H1 (cell line): ENCODE measurements around the gene CNKSR2. TPM values are rescaled to one million over a fixed set of nuclear protein-coding genes. Genes with fewer than 3 reads are reported as not detected.
A peak's percentile ranks its signal among the peaks of the same experiment; 100 is the strongest.

Experiments used
- CTCF ChIA-PET: fragments of 300-600 bp; sonication (Branson Sonifier 250); formaldehyde crosslinking; loops from one replicate; lab custom pipeline; 2021; ENCODE audit not compliant: partially characterized antibody; lab: Charles Lee
- POLR2A ChIA-PET: fragments of 300-600 bp; sonication (Branson Sonifier 250); formaldehyde crosslinking; loops from one replicate; lab custom pipeline; 2021; ENCODE audit warnings: inconsistent platforms; ENCODE audit not compliant: partially characterized antibody; lab: Charles Lee
- DNase-seq, 2 experiments: peaks; one replicate each; pipeline versions ENCODE4 v3.0.0 to v3.0.0-alpha.2; 2010 to 2022; ENCODE audit warnings: low spot score in 2 of 2, low read depth in 1 of 2, mixed read lengths in 1 of 2
- FAIRE-seq: peaks from 2 replicates; lab custom pipeline; 2011; peaks lifted over from hg19 to GRCh38; lab: Jason Lieb, UNC
- H2AFZ ChIP-seq: 2 replicates; pipeline ENCODE4 v1.8.1; 2012; ENCODE audit warnings: low read length, inconsistent platforms
- H2AK5ac ChIP-seq: 2 replicates; pipeline ENCODE4 v1.6.1; 2013; ENCODE audit warnings: low read depth, low read length
- H2BK120ac ChIP-seq: replicated peaks from 2 replicates; pipeline ENCODE3; 2013; ENCODE audit warnings: low read depth, low read length, inconsistent platforms
- H2BK12ac ChIP-seq: 2 replicates; pipeline ENCODE4 v1.6.1; 2013; ENCODE audit warnings: low read depth, low read length
- H2BK15ac ChIP-seq: 2 replicates; pipeline ENCODE4 v1.6.1; 2013; ENCODE audit warnings: low read length
- H2BK20ac ChIP-seq: 2 replicates; pipeline ENCODE4 v1.6.1; 2013; ENCODE audit warnings: low read length
- H2BK5ac ChIP-seq: 2 replicates; pipeline ENCODE4 v1.6.1; 2013; ENCODE audit warnings: low read depth, low read length
- H3K14ac ChIP-seq: 2 replicates; pipeline ENCODE4 v1.6.1; 2013; ENCODE audit warnings: inconsistent platforms; ENCODE audit not compliant: insufficient read length
- H3K18ac ChIP-seq: 2 replicates; pipeline ENCODE4 v1.6.1; 2013; ENCODE audit warnings: low read length; ENCODE audit errors: extremely low read depth
- H3K23ac ChIP-seq: 2 replicates; pipeline ENCODE4 v1.6.1; 2013; ENCODE audit warnings: inconsistent platforms; ENCODE audit not compliant: insufficient read length
- H3K23me2 ChIP-seq: 2 replicates; pipeline ENCODE4 v1.6.1; 2013; ENCODE audit warnings: low read depth, low read length
- H3K27ac ChIP-seq: 2 replicates; pipeline ENCODE4 v1.6.1; 2011; ENCODE audit warnings: low read depth, low read length, inconsistent platforms
- H3K27me3 ChIP-seq, 4 experiments: replicated peaks in 1 of 4; 1 replicate in 1 of 4; 2 replicates in 3 of 4; pipeline versions ENCODE4 v1.6.1 to v1.8.1; 2011 to 2013; ENCODE audit warnings: low read length in 3 of 4, mild to moderate bottlenecking in 3 of 4, inconsistent platforms in 2 of 4, mixed read lengths in 2 of 4, moderate library complexity in 1 of 4; ENCODE audit not compliant: control insufficient read depth in 3 of 4, insufficient read depth in 3 of 4; ENCODE audit errors: extremely low read depth in 1 of 4
- H3K36me3 ChIP-seq, 4 experiments: 2 replicates each; pipeline versions ENCODE4 v1.6.1 to v1.8.1; 2011 to 2013; ENCODE audit warnings: mild to moderate bottlenecking in 4 of 4, low read length in 3 of 4, moderate library complexity in 2 of 4, control low read depth in 1 of 4, inconsistent platforms in 1 of 4; ENCODE audit not compliant: insufficient read depth in 4 of 4, control insufficient read depth in 2 of 4
- H3K4ac ChIP-seq: replicated peaks from 2 replicates; pipeline ENCODE3; 2013; ENCODE audit warnings: low read length, low read depth, mixed read lengths, inconsistent platforms; ENCODE audit not compliant: insufficient read length
- H3K4me1 ChIP-seq, 4 experiments: replicated peaks in 1 of 4; 1 replicate in 1 of 4; 2 replicates in 3 of 4; pipeline versions ENCODE4 v1.6.1 to v1.8.1; 2011 to 2013; ENCODE audit warnings: low read length in 3 of 4, inconsistent platforms in 2 of 4, mixed read lengths in 1 of 4; ENCODE audit not compliant: insufficient read depth in 4 of 4, control insufficient read depth in 3 of 4
- H3K4me2 ChIP-seq, 2 experiments: 2 replicates each; pipeline versions ENCODE4 v1.6.1 to v1.8.1; 2011 to 2013; ENCODE audit warnings: low read depth in 2 of 2, low read length in 2 of 2, control low read depth in 1 of 2, inconsistent platforms in 1 of 2, mild to moderate bottlenecking in 1 of 2; ENCODE audit not compliant: insufficient read depth in 1 of 2
- H3K4me3 ChIP-seq, 4 experiments: fragments of 200-600, 300-600 bp in 1 of 4; sonication (generic), shearing (Covaris generic), sonication (Bioruptor Twin) in 1 of 4; 2 replicates each; pipeline versions ENCODE4 v1.5.1 to v1.8.1; 2011 to 2016; ENCODE audit warnings: low read length in 4 of 4, low read depth in 3 of 4, control low read depth in 2 of 4, inconsistent platforms in 2 of 4, mild to moderate bottlenecking in 2 of 4, mixed read lengths in 1 of 4, moderate library complexity in 1 of 4; ENCODE audit not compliant: insufficient read depth in 2 of 4; ENCODE audit errors: extremely low read depth in 1 of 4
- H3K56ac ChIP-seq: replicated peaks from 2 replicates; pipeline ENCODE3; 2013; ENCODE audit warnings: low read depth, mild to moderate bottlenecking, mixed read lengths, low read length, inconsistent platforms; ENCODE audit not compliant: insufficient read length
- H3K79me1 ChIP-seq: 2 replicates; pipeline ENCODE4 v1.6.1; 2013; ENCODE audit warnings: low read depth, low read length, control low read depth
- H3K79me2 ChIP-seq, 2 experiments: 2 replicates each; pipeline versions ENCODE4 v1.6.1 to v1.8.1; 2012 to 2013; ENCODE audit warnings: low read length in 2 of 2, mild to moderate bottlenecking in 2 of 2, inconsistent platforms in 1 of 2; ENCODE audit not compliant: insufficient read depth in 2 of 2, control insufficient read depth in 1 of 2
- H3K9ac ChIP-seq, 4 experiments: replicated peaks in 1 of 4; 1 replicate in 1 of 4; 2 replicates in 3 of 4; pipeline versions ENCODE4 v1.6.1 to v1.8.1; 2011 to 2013; ENCODE audit warnings: low read depth in 3 of 4, low read length in 3 of 4, control low read depth in 2 of 4, mild to moderate bottlenecking in 2 of 4, moderate library complexity in 2 of 4, inconsistent platforms in 1 of 4; ENCODE audit errors: extremely low read depth in 1 of 4
- H3K9me3 ChIP-seq, 2 experiments: 2 replicates each; pipeline versions ENCODE4 v1.6.1 to v1.8.1; 2012 to 2013; ENCODE audit warnings: mild to moderate bottlenecking in 2 of 2, moderate library complexity in 2 of 2, control low read depth in 1 of 2, inconsistent platforms in 1 of 2, low read depth in 1 of 2, low read length in 1 of 2, mixed read lengths in 1 of 2; ENCODE audit not compliant: insufficient read depth in 2 of 2
- H4K20me1 ChIP-seq, 2 experiments: replicated peaks in 1 of 2; 2 replicates each; pipeline versions ENCODE3 to v1.8.1; 2011 to 2013; ENCODE audit warnings: inconsistent platforms in 2 of 2, low read length in 2 of 2, mild to moderate bottlenecking in 1 of 2; ENCODE audit not compliant: insufficient read depth in 2 of 2, control insufficient read depth in 1 of 2
- H4K5ac ChIP-seq: 2 replicates; pipeline ENCODE4 v1.6.1; 2013; ENCODE audit warnings: low read length, low read depth, mixed read lengths, inconsistent platforms; ENCODE audit not compliant: insufficient read length
- H4K8ac ChIP-seq: 2 replicates; pipeline ENCODE4 v1.8.0; 2013; ENCODE audit warnings: mild to moderate bottlenecking, moderate library complexity, low read length, inconsistent platforms; ENCODE audit not compliant: insufficient read depth; ENCODE audit errors: extremely low read depth
- H4K91ac ChIP-seq: replicated peaks from 2 replicates; pipeline ENCODE3; 2013; ENCODE audit warnings: low read length, mixed read lengths, inconsistent platforms; ENCODE audit not compliant: insufficient read length
- BRCA1 ChIP-seq: IDR thresholded peaks from 2 replicates; pipeline ENCODE4 v1.6.1; 2012; ENCODE audit warnings: low read depth, low read length, improper control_type of control experiment
- NRF1 ChIP-seq: IDR thresholded peaks from 2 replicates; pipeline ENCODE4 v1.6.1; 2011; ENCODE audit warnings: mild to moderate bottlenecking, low read depth, low read length, improper control_type of control experiment
- POLR2AphosphoS5 ChIP-seq: IDR thresholded peaks from 2 replicates; pipeline ENCODE4 v1.6.1; 2011; ENCODE audit warnings: low read depth, low read length
- RAD21 ChIP-seq, 2 experiments: IDR thresholded peaks in 1 of 2; conservative IDR thresholded peaks in 1 of 2; 2 replicates each; pipeline ENCODE4 v1.6.1; 2011; ENCODE audit warnings: low read depth in 2 of 2, low read length in 2 of 2, improper control_type of control experiment in 1 of 2, inconsistent platforms in 1 of 2, mild to moderate bottlenecking in 1 of 2, moderate library complexity in 1 of 2
- RBBP5 ChIP-seq: IDR thresholded peaks from 2 replicates; pipeline ENCODE4 v1.7.1; 2012; ENCODE audit warnings: low read depth, mild to moderate bottlenecking, inconsistent platforms, low read length, moderate library complexity, borderline replicate concordance
- WGBS, 2 experiments: shearing (Covaris generic) in 1 of 2; methylation state at CpG; one replicate each; pipeline versions ENCODE4 v1.1.6 to v1.1.7; 2013 to 2015; ENCODE audit warnings: low lambda C conversion rate in 2 of 2, mixed read lengths in 2 of 2, inconsistent platforms in 1 of 2, low coverage in 1 of 2, missing lambda C conversion rate in 1 of 2; ENCODE audit not compliant: insufficient replicate concordance in 2 of 2, insufficient coverage in 1 of 2, insufficient read length in 1 of 2; ENCODE audit errors: extremely low coverage in 1 of 2, missing lambda C conversion rate in 1 of 2; 5-methylcytosine and 5-hydroxymethylcytosine counted together
- long read RNA-seq, 2 experiments: library from RNA in 1 of 2; library from capped mRNA in 1 of 2; stranded (forward); transcript quantifications; one replicate each; pipeline ENCODE4 v2.0.0, GENCODE V29; 2021; ENCODE audit warnings: inconsistent platforms in 1 of 2
- polyA minus RNA-seq, 3 experiments: library from RNA; depleted of rRNA, polyadenylated mRNA; stranded (reverse); fragments of >200 nt; gene quantifications; 1 replicate in 2 of 3; 2 replicates in 1 of 3; pipeline ENCODE4 v1.2.3, GENCODE V29; 2011
- polyA plus RNA-seq, 7 experiments: library from polyadenylated mRNA; depleted of rRNA in 3 of 7; stranded (reverse) in 5 of 7; unstranded in 2 of 7; fragments of >200 nt in 5 of 7; fragments of 200-250 nt in 2 of 7; gene quantifications; 1 replicate in 5 of 7; 2 replicates in 1 of 7; 4 replicates in 1 of 7; pipeline versions ENCODE4 v1.2.1 to v1.2.3, GENCODE V29; 2011 to 2013; ENCODE audit warnings: missing spikeins in 2 of 7, mixed read lengths in 2 of 7
- total RNA-seq: library from RNA; stranded (reverse); fragmentation: NEBNext Ultra II Directional; extraction: Animal tissue kit (Norgen Biotek cat#: 25700); gene quantifications from 2 replicates; pipeline ENCODE4 v1.2.1, GENCODE V29; 2021
- TF ChIP-seq, protein P1 (sequence below): IDR thresholded peaks from 2 replicates; pipeline ENCODE4 v1.6.1; 2012; ENCODE audit warnings: inconsistent platforms

CNKSR2 gene
- total RNA-seq (16.3 and 19.8 TPM in 2 replicates), polyA plus RNA-seq (2011; rRNA removed) (5.5 and 12.0 TPM in 2 replicates), polyA minus RNA-seq (2011; rRNA and poly(A)+ RNA removed) (33.7 and 42.3 TPM in 2 replicates)
- 8.2 TPM for polyA plus RNA-seq (2011; cell fraction: cytosol; rRNA removed)
- 18.1 TPM for polyA plus RNA-seq (2011; cell fraction: nucleus; rRNA removed)
- 7.4 to 13.0 TPM (median 9.6 TPM) in 4 replicates for polyA plus RNA-seq (2012, experiment 1 of 2)
- 0.59 TPM for polyA plus RNA-seq (2012, experiment 2 of 2)
- polyA plus RNA-seq (2013, experiment 1 of 2), result 5.9 TPM
- 5.8 TPM for polyA plus RNA-seq (2013, experiment 2 of 2)
- polyA minus RNA-seq (2011; cell fraction: cytosol; rRNA and poly(A)+ RNA removed), result 12.2 TPM
- 94.6 TPM for polyA minus RNA-seq (2011; cell fraction: nucleus; rRNA and poly(A)+ RNA removed)
- long read RNA-seq, experiment 1, partial matches to known transcripts, result 11 of 16 reads
- long read RNA-seq, experiment 1, other reads (novel, unspliced or antisense), result 5 of 16 reads
- long read RNA-seq, experiment 2, partial matches to known transcripts, result 6 of 6 reads
- long read RNA-seq, experiment 2, other reads (novel, unspliced or antisense), result 0 of 6 reads

DNA sequence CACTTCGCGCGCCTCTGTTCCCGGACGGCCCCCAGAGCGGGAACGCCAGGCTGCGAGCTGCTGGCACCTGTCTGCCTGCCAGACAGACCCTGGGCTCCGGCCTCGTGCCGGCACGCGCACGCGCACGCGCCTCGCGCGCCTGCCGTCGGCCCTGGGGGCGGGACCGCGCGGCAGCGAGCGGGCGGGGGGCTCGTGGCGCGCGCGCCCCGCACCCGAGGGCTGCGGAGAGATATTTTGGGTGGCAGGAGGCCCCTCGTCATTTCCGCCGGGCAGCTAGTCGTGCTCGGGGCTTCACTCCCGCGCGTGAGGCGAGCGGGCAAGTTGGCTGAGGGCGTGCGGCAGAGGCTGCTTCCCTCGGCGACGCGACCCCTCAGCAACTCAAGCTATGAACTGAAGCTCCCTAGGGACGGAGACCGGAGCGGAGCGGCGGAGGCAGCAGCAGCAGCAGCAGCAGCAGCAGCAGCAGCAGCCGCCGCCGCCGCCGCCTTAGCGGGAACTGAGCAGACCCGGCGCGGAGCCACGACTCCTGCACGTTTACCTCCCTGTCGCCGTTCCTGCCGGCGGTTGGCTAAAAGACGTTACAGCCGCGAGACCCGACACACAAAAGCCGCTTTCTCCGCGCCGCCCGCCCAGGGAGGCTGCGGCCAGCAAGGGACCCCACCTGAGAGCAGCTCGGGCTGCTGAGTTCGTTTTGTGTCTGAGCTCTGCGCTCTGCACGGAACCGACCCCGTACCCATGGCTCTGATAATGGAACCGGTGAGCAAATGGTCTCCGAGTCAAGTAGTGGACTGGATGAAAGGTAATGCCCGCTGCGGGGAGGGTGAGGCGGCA lies at the start of gene CNKSR2:
TSS of gene CNKSR2 (plus strand) at position 256 of the 831 bp plus-strand sequence. CDS start at position 736, 480 bp downstream.
- DNase-seq, result peak in 1 of 2 experiments; percentile 82
- TF ChIP-seq, protein P1, sequence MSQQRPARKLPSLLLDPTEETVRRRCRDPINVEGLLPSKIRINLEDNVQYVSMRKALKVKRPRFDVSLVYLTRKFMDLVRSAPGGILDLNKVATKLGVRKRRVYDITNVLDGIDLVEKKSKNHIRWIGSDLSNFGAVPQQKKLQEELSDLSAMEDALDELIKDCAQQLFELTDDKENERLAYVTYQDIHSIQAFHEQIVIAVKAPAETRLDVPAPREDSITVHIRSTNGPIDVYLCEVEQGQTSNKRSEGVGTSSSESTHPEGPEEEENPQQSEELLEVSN, result peak; percentile 98
- TF ChIP-seq RAD21 (IDR thresholded peaks at IDR 0.05 in 1 of 2, conservative IDR thresholded peaks at IDR 0.05 in 1 of 2; ENCODE audit: low read depth in 2 of 2, low read length in 2 of 2) (peak in 1 of 2 experiments; percentile 5; a peak in 1 of 4 replicates), NRF1 (peak; percentile 41), POLR2AphosphoS5 (0 out of 2 replicates have a peak, but pooled peaks have one; percentile 21), BRCA1 (no peak), RBBP5 (peak; percentile 66; the same call in 1 of the 2 replicates)

More for the DNA sequence above, at the start of gene CNKSR2:
- Histone ChIP-seq H3K4me2 (peak within 1 kb of the TSS; percentile 86 to 99), H3K27ac (no peak within 1 kb of the TSS), H3K56ac (peak within 1 kb of the TSS; percentile 30), H4K5ac (no peak within 1 kb of the TSS), H4K91ac (peak within 1 kb of the TSS; percentile 40), H4K20me1 (no peaks in the 10 kb centered on the region), H2AFZ (peak within 1 kb of the TSS; percentile 76; the same call in 1 of the 2 replicates), H2BK15ac (0 out of 2 replicates have a peak within 1 kb of the TSS, but pooled peaks have one; percentile 10), H3K27me3 (no peaks in the 10 kb centered on the region; a peak in 1 of 7 replicates), H3K36me3 (no peaks in the 10 kb centered on the region), H3K4ac (no peak within 1 kb of the TSS), H2BK5ac (no peak within 1 kb of the TSS), H2BK20ac (no peak within 1 kb of the TSS), H3K4me3 (peak within 1 kb of the TSS; percentile 56 to 90 (median 70)), H3K4me1 (peaks cover 0 to 7% (median 0%) of the 10 kb centered on the region in 4 experiments; a peak in 1 of 7 replicates), H3K9ac (peak within 1 kb of the TSS; percentile 45 to 67 (median 62)), H3K9me3 (no peaks in the 10 kb centered on the region), H2AK5ac (no peak within 1 kb of the TSS), H3K23ac (no peak within 1 kb of the TSS), H3K14ac (no peak within 1 kb of the TSS), H3K23me2 (peaks cover 9% of the 10 kb centered on the region; the same call in 1 of the 2 replicates), H3K18ac (no peak within 1 kb of the TSS; the same call in 1 of the 2 replicates), H4K8ac (peak within 1 kb of the TSS; percentile 51; the same call in 1 of the 2 replicates), H2BK120ac (no peak within 1 kb of the TSS), H2BK12ac (no peak within 1 kb of the TSS), H3K79me2 (peaks cover 0 to 40% of the 10 kb centered on the region in 2 experiments; a peak in 2 of 4 replicates), H3K79me1 (no peaks in the 10 kb centered on the region)
- no peak for FAIRE-seq
- 0% methylated on average over 13 of the region's 94 CpGs; no CpG with 5 or more reads in 1 of the 2 experiments for WGBS, 2 experiments
- CTCF ChIA-PET, result interaction anchor here (1.3 to 1.6 kb wide), 2 partner anchors 10 to 418 kb away, joined by 3 read pairs; no protein-coding TSS in a partner anchor
- POLR2A ChIA-PET, result interaction anchor here (0.9 to 1.3 kb wide), 2 partner anchors 330 to 840 kb away, joined by 3 read pairs; no protein-coding TSS in a partner anchor
